Measurements from ENCODE around the gene MACROD2.

- TF ChIP-seq CTCF (optimal IDR thresholded peaks at IDR 0.05 in 1 of 3, IDR thresholded peaks at IDR 0.05 in 1 of 3, conservative IDR thresholded peaks at IDR 0.05 in 1 of 3; ENCODE audit: extremely low read depth in 1 of 3, insufficient read depth in 2 of 3, low read length in 3 of 3) (no peak), EZH2 (IDR thresholded peaks at IDR 0.05; ENCODE audit: low read length) (no peak)
Observed at GRCh38 chr20:15627089-15627488, 1631.8 kb downstream of the MACROD2 start.
